ENCODE results near the gene CAD. TPM values are rescaled to one million over a fixed set of nuclear protein-coding genes. Genes with fewer than 3 reads are reported as not detected.

The CAD gene
- total and polyA plus RNA-seq, 8 donors, result 4.4 to 130 (median 15.9) TPM

GRCh38 chr2:27275211-27276150, 58.3 kb downstream of the CAD start, which contains the start of gene DNAJC5G:
Gene DNAJC5G (plus strand): TSS chr2:27275433. CDS start chr2:27276729, 1,296 bp downstream.
- Histone ChIP-seq H3K36me3 (no peaks in the 10 kb centered on the region), H3K27ac (no peak within 1 kb of the TSS), H3K9me3 (no peaks in the 10 kb centered on the region), H3K27me3 (peaks cover 0 to 62% (median 0%) of the 10 kb centered on the region in 3 donors), H3K4me1 (peaks cover 0 to 7% (median 0%) of the 10 kb centered on the region in 4 donors), H3K4me3 (no peak within 1 kb of the TSS)
- intact Hi-C loops (cut with DNase I; ENCODE audit: low total_unique reads), result no loop called here
- DNase-seq, result no peak
- 79 to 85% (median 83%) methylated on average over 36 to 39 of the region's 39 CpGs for WGBS, 5 donors
- TF ChIP-seq CTCF (IDR thresholded peaks at IDR 0.05) (no peak), EP300 (IDR thresholded peaks at IDR 0.05) (no peak), POLR2A (IDR thresholded peaks at IDR 0.05) (no peak), POLR2AphosphoS5 (IDR thresholded peaks at IDR 0.05) (no peak)

- TF ChIP-seq POLR2AphosphoS5 (IDR thresholded peaks at IDR 0.05) (no peak), CTCF (IDR thresholded peaks at IDR 0.05) (no peak), POLR2A (IDR thresholded peaks at IDR 0.05) (no peak), EP300 (IDR thresholded peaks at IDR 0.05) (no peak)
- intact Hi-C loops (cut with DNase I; ENCODE audit: low total_unique reads), result no loop called here
These were observed 60.8 kb downstream of the CAD start for GRCh38 chr2:27278010-27278409.

GRCh38 chr2:27280826-27281225, 63.7 kb downstream of the CAD start:
- Histone ChIP-seq H3K27me3 (peaks cover 0 to 66% (median 13%) of the 10 kb centered on the region in 3 donors), H3K9me3 (no peaks in the 10 kb centered on the region), H3K4me3 (no peak overlapping the region), H3K27ac (no peak overlapping the region), H3K36me3 (no peaks in the 10 kb centered on the region), H3K4me1 (peaks cover 0 to 7% (median 0%) of the 10 kb centered on the region in 4 donors)
- WGBS, 5 donors, result 62 to 83% (median 77%) methylated on average over 3 of the region's 3 CpGs
- intact Hi-C loops (cut with DNase I; ENCODE audit: low total_unique reads), result loop anchor here (5.0 kb wide), 1 partner anchor 179 kb away; no protein-coding TSS in a partner anchor
- TF ChIP-seq POLR2AphosphoS5 (IDR thresholded peaks at IDR 0.05) (no peak), CTCF (IDR thresholded peaks at IDR 0.05) (no peak), EP300 (IDR thresholded peaks at IDR 0.05) (no peak), POLR2A (IDR thresholded peaks at IDR 0.05) (no peak)
- DNase-seq, result no peak

More at GRCh38 chr2:27278010-27278409, 60.8 kb downstream of the CAD start:
- no peak overlapping the region for H3K27ac ChIP-seq
- H3K36me3 ChIP-seq, result no peaks in the 10 kb centered on the region
- 45 to 100% (median 70%) methylated on average over 1 of the region's 1 CpG for WGBS, 5 donors
- peaks cover 0 to 68% (median 13%) of the 10 kb centered on the region in 3 donors for H3K27me3 ChIP-seq
- H3K9me3 ChIP-seq, result no peaks in the 10 kb centered on the region
- no peak overlapping the region for H3K4me3 ChIP-seq
- DNase-seq, result no peak
- peaks cover 0 to 7% (median 0%) of the 10 kb centered on the region in 4 donors for H3K4me1 ChIP-seq

- peaks cover 0 to 67% (median 13%) of the 10 kb centered on the region in 3 donors for H3K27me3 ChIP-seq
- intact Hi-C loops (cut with DNase I; ENCODE audit: low total_unique reads), result loop anchor here (5.0 kb wide), 1 partner anchor 179 kb away; no protein-coding TSS in a partner anchor
- 63 to 79% (median 76%) methylated on average over 3 of the region's 3 CpGs for WGBS, 5 donors
- no peak overlapping the region for H3K27ac ChIP-seq
- no peak for DNase-seq
- peaks cover 0 to 7% (median 0%) of the 10 kb centered on the region in 4 donors for H3K4me1 ChIP-seq
- no peaks in the 10 kb centered on the region for H3K9me3 ChIP-seq
- no peak overlapping the region for H3K4me3 ChIP-seq
- no peak for TF ChIP-seq POLR2A (IDR thresholded peaks at IDR 0.05)
- no peak for TF ChIP-seq POLR2AphosphoS5 (IDR thresholded peaks at IDR 0.05)
- TF ChIP-seq EP300 (IDR thresholded peaks at IDR 0.05), result no peak
- TF ChIP-seq CTCF (IDR thresholded peaks at IDR 0.05), result no peak
- no peaks in the 10 kb centered on the region for H3K36me3 ChIP-seq
These were observed 64.3 kb downstream of the CAD start for GRCh38 chr2:27281442-27281841.

Data from stomach (tissue), 9 donors.